ENCODE data around the gene DEFB113.

DNA sequence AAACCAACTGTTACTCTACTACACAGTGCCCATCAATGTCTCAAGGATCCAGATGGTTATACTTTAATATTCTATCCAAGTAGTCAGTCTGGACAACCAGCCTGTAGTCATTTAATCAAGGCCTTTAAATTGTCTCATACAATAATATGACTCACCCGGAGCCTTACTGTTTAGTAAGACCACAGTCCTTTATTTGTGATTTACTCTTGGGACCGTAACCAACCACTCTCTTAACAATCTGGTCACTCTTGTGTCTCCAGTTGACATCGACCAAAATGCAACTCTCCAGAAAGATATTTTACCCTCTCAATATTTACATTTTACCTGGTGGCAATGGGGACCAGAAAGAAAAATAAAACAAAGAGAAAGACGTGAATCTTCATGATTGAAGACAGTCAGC, 20.4 kb downstream of the DEFB113 start:
- TF ChIP-seq, protein P1, sequence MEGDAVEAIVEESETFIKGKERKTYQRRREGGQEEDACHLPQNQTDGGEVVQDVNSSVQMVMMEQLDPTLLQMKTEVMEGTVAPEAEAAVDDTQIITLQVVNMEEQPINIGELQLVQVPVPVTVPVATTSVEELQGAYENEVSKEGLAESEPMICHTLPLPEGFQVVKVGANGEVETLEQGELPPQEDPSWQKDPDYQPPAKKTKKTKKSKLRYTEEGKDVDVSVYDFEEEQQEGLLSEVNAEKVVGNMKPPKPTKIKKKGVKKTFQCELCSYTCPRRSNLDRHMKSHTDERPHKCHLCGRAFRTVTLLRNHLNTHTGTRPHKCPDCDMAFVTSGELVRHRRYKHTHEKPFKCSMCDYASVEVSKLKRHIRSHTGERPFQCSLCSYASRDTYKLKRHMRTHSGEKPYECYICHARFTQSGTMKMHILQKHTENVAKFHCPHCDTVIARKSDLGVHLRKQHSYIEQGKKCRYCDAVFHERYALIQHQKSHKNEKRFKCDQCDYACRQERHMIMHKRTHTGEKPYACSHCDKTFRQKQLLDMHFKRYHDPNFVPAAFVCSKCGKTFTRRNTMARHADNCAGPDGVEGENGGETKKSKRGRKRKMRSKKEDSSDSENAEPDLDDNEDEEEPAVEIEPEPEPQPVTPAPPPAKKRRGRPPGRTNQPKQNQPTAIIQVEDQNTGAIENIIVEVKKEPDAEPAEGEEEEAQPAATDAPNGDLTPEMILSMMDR (IDR thresholded peaks at IDR 0.05): no peak
- TF ChIP-seq POLR2A (IDR thresholded peaks at IDR 0.05): no peak

Data from uterus (tissue), 2 donors.